ENCODE data around the gene GLTPD2.
"Not testable (repeated sequence)": the region's sequence is repeated elsewhere in the genome, so short reads cannot be mapped to it uniquely, and the experiment has no call there.

GLTPD2 gene

DNA sequence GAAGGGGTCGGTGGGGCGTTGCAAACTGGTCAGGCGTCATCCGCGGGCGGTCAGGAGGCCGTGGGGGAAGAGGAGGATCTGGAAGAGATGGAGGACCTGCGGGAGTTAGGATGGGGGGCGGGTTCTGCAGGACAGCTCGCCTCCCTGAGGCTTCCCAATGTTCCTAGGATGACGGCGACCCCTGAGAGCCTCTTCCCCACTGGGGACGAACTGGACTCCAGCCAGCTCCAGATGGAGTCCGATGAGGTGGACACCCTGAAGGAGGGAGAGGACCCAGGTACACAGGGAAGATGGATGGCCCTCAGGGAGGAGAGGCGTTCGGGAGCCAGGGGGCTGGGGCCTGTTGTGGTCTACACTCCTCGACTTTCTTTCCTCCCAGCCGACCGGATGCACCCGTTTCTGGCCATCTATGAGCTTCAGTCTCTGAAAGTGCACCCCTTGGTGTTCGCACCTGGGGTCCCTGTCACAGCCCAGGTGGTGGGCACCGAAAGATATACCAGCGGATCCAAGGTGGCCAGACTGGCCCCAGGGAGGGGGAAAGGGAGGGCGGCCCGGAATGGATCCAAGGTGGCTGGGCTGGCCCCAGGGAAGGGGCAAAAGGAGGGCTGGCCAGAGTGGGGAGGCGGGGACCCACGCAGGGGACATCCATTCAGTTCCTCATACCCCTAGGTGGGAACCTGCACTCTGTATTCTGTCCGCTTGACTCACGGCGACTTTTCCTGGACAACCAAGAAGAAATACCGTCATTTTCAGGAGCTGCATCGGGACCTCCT, 19.0 kb downstream of the GLTPD2 start:
- DNase-seq (ENCODE audit: low read depth in 1 of 2, low spot score in 1 of 2) = no peak

DNA sequence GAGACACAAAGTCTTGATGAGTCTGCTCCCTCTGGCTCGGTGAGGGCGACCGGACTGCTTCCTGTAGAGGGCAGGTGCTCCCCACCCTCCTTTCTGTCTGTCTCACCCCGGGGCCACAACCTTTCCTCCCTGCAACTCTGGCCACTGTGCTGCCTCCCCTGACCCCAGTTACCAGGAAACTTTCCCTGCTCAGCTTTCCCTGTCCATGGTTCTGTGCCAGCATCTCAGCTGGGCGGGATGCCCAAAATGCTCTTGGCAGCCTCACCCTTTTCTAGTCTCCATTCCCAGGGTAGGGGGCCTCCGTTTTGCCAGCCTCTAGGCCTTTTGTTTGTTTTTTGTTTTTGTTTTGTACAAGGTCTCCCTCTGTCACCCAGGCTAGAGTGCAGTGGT, 19.6 kb downstream of the GLTPD2 start:
- no peak for DNase-seq (ENCODE audit: low read depth in 1 of 2, low spot score in 1 of 2)

DNA sequence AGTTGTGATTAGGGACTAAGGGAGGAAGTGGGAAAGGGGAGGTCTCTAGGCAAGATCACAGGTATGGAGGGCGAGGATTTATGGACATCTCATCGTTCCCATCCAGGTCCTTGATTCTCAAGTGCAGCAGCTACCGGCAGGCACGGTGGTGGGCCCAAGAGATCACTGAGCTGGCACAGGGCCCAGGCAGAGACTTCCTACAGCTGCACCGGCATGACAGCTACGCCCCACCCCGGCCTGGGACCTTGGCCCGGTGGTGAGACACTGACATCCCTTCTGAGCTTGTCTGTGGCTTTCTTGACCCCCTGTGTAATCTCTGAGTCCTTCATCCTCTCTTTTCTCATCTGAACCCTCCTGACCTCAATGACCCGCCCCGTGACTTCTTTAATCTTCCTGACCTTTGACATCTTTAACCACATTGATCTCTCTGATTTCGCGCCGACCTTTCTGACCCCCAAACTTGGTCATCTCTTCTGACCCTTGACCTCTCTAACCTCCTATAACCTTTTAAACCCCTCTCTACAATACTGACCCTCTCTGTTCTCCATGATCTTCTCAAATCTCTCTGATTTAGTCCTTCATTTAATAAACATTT, 22.0 kb downstream of the GLTPD2 start:
- DNase-seq (ENCODE audit: low read depth in 1 of 2, low spot score in 1 of 2) = no peak

DNA sequence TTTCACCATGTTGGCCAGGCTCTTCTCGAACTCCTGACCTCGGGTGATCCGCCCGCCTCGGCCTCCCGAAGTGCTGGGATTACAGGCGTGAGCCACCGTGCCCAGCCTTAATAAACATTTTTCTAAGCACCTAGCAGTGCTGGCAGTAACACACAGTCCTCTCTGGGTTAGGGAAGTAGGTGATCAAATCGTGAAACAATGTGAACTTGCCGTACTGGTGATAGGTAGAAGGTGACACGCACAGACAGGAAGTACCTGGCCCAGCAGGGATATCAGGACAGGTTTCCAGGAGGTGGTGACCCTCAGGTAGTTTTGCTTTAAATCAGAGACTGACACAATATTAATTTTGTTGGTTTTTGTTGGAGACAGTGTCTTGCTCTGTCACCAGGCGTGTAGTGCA, 22.7 kb downstream of the GLTPD2 start:
- no peak for DNase-seq (ENCODE audit: low read depth in 1 of 2, low spot score in 1 of 2)

DNA sequence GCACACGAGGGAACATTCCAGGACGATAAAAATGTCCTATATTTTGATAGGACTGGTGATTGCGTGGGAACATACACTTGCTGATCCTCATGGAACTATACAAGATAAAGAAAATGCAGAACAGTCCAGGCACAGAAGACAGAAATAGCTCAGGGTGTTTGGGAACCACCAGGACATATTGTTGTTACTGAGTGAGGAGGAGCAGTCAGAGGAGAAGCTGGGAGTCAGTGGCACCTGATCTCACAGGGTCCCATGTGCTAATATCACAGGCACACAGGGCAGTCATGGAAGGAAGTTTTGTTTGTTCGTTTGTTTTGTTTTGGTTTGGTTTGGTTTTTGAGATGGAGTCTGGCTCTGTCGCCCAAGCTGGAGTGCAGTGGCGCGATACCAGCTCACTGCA, 23.9 kb downstream of the GLTPD2 start:
- no peak for DNase-seq (ENCODE audit: low read depth in 1 of 2, low spot score in 1 of 2)

DNA sequence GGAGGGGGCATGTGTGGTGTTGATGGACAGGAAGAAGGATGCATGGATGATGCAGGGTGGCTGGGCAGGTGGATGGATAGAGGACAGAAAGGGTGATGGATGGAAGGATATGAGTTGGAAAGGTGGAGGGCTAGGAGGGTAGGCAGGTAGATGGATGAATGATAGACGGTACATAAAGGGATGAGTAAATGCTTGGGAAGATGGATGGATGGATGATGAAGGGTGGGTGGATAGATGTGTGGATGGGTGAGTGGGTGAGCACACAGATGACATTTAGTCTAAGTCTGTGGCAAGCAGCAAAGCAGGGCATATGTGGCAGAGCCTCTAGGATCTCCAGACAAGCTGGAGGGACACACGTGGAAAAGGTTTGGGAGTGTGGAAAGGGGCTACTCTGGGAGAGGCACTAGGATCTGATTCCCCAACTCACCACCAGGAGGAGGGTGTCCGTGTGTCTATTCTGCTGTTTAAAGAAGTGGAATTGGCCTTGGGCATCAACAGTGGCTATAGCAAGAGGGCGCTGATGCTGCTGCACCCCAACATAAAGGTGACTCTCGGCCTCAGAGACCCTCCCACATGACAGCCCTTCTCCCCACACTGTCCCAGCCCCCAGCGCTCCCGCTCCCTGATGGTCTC, 26.4 kb downstream of the GLTPD2 start:
- no peak for DNase-seq (ENCODE audit: low read depth in 1 of 2, low spot score in 1 of 2)

DNA sequence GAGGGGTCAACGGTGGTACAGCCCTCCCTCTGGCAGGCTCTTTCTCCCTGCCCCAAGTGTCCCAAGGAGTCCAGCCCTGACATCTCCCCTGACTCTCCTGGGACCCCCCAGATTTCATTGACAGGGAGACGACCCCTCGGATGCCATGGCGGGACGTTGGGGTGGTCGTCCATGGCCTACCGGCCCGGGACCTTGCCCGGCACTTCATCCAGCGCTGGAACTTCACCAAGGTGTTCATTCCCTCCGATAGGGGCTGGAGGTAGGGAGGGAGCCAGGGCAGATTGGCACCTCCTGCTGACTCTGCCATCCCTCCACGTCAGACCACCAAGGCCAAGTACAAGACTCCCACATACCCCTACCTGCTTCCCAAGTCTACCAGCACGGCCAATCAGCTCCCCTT, 28.1 kb downstream of the GLTPD2 start:
- DNase-seq (ENCODE audit: low read depth in 1 of 2, low spot score in 1 of 2) = no peak

DNA sequence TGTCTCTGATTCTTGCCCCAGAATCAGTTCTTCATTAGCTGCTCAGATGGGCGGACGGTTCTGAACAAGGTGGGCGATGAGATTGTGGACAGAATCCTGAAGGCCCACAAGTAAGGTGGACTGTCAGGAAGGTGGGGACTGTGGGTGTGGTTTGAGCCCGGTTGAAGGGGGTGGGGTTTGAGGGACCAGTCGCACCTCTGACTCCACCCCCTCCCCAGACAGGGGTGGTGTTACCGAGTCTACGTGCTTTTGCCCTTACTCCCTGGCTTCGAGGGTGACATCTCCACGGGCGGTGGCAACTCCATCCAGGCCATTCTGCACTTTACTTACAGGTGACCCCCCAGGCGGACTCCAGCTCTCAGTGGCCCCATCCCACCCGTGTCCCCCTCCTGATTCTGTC, 29.5 kb downstream of the GLTPD2 start:
- DNase-seq (ENCODE audit: low read depth in 1 of 2, low spot score in 1 of 2) = no peak

DNA sequence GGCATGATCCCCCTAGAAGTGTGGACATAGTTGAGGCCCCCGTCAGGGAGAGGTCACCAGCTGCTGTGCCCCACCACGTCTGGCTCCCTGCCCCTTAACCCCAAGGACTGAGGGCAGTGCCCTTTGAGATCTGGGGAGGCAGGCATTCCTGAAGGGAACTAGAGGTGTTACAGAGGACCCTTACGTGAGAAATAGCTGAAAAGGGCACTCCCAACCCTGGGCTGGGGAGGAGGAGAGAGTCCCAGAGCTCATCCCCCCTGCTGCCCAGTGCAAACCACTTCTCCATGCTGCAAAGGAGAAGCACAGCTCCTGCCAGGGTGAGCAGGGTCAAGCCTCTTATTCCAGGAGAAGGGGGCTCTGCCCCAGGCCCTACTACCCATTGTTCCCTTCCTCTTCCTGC, 34.1 kb downstream of the GLTPD2 start:
- no peak for DNase-seq (ENCODE audit: low read depth in 1 of 2, low spot score in 1 of 2)

DNA sequence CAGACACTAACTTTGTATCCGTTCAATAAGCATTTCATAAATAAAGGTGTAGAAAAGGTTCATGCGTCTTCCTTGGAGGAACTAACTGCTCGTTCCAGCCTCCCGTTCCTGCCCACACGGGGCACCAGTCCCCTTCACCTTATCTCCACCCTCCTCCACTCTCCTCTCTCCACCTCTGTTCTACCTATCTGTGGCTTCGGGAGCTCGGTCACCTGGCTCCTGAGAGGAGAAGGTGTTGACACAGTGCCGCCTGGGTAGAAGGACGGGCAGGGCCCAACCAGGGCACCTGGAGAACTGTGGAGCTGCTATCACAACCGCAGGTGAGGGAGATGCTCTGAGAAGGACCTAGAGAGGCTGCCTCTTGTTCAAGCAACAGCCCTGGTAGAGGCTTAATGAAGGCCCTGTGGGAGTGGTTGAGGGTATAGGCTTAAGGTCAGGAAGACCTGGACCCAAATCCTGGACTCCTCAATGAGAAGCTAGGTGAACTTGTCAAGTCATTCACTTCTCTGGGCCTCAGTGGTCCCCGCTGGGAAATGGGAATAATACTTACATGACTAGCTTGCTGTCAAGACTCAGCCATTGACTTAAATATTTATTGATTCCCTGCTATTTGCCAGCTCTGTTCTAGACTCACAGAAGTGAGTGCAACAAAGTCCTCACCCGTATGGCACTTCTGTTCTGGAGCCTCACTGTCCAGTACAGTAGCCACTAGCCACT, 34.8 kb downstream of the GLTPD2 start:
- no peak for DNase-seq (ENCODE audit: low read depth in 1 of 2, low spot score in 1 of 2)

DNA sequence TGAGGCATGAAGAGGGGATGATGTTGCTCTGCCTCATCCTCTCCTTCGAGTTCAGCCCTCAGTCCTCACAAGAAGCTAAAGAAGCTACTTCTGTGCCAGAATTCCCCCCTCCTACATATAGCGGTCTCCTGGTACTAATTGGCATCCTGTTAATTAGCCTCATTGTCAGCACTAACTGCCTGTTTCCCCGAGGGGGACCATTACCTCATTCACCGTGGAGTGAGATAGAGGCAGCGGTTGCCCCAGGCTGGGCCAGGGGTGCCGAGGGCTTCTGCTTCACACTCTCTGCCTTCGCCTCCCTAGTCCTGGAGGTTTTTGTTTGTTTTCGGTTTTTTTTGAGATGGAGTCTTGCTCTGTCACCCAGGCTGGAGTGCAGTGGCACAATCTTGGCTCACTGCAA, 38.6 kb downstream of the GLTPD2 start:
- no peak for DNase-seq (ENCODE audit: low read depth in 1 of 2, low spot score in 1 of 2)

DNA sequence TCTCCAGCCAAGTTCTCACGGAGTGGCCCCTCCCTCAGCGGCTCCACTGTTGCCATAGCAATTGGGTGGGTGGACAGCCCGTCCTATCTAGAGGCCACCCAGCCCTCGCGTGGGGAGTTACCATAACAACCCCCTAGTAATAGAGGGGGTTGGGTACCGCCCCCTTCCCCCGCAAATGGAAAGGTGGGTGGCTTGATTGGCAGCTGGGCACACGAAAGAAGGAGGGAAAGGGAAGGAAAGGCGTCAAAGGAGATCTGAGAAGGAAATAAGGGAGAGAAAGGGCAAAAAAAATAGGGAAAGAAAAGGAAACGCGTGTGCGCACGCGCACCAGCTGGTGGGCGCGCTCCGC, 44.0 kb downstream of the GLTPD2 start:
- DNase-seq (ENCODE audit: low read depth in 1 of 2, low spot score in 1 of 2) = not testable (repeated sequence)

DNA sequence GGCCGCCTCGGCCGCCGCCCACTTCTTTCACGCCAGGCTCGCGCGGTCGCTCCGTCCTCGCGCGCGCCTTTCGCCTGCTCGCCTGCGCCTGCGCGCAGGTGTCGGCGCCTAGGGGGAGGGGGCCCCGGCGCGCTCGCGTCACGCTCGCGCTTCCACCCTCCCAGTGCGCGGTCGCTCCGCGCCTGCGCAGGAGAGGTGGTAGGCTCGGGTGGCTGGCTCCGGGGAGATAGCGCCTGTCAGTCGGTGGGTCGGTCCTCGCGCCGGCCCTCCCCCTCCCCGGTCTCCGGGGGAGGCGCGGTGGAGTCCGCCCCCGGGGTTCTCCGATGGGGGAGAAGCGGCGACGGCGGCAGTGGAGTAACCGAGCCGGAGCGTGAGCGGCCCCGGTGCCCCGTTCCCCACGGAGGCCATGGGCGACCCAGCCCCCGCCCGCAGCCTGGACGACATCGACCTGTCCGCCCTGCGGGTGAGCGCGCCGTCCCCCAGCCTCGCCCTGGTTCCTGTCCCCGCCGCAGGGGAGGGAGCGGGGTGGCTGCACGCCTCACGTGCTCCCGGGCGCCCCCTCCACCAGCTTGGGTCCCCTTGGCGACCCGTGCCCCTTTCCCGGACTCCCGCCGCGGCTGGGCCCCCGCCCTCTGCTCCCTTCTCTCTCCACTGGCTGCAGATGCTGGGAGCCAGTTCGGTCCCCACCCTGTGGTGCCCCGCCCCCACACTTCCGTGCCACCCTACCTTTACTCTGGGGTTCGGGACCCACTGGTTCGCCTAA, 44.6 kb downstream of the GLTPD2 start, which contains the start of gene MINK1:
MINK1 (plus strand) TSS at position 163 of the 763 bp plus-strand sequence; CDS start at position 407, 244 bp downstream.
- DNase-seq (ENCODE audit: low read depth in 1 of 2, low spot score in 1 of 2) = peak; percentile 68 to 88

DNA sequence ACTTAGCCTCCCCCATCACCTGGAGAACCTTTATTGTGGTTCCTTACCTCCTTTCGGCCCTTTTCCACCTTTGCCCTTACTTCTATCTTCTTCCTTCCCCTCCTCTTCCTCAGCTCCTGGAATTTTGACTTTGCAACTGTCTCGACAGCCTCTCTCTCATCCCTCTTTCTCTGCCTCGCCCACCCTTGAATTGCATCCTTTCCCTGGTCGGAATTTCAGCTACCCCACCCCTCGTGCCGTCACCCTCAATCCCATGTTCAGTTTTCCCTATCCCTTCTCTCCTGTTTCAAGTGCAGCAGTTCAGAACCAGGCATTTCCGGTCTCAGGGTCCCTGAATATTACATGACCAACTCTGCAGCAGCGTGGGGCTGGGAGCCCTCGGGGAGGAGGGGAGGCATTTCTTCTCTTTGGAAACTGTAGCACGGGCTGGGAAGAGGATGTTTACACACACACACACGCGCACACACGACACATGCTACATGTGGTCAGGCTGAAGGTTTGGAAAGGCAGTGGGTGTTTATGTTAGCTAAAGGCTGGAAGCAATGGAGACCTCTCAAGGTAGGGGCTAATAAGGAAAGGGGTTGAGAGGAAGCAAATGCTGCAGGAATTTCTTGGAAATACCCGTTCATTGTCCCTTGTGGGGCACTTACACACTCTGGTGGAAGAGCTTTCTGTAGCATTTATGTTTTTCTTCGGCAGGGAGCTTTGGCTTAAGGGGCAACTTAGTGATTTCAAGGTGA, 45.3 kb downstream of the GLTPD2 start:
- no peak for DNase-seq (ENCODE audit: low read depth in 1 of 2, low spot score in 1 of 2)

DNA sequence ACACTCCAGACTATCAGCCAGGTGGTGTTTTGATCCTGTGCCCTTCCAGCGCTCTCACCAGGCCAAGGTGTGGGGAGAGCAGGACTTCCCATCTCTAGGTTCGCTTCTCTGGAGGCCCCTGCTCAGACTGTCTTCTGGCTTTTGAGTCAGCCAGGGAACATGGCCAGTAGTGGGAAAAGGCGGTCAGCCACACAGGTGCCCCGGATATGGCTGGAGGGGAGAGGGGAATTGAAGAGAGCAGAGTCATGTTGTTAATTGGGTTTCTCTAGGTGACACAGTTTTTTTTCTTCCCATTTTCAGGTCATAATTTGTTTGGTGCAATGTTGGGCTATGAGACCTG, 45.9 kb downstream of the GLTPD2 start:
- DNase-seq (ENCODE audit: low read depth in 1 of 2, low spot score in 1 of 2) = no peak

DNA sequence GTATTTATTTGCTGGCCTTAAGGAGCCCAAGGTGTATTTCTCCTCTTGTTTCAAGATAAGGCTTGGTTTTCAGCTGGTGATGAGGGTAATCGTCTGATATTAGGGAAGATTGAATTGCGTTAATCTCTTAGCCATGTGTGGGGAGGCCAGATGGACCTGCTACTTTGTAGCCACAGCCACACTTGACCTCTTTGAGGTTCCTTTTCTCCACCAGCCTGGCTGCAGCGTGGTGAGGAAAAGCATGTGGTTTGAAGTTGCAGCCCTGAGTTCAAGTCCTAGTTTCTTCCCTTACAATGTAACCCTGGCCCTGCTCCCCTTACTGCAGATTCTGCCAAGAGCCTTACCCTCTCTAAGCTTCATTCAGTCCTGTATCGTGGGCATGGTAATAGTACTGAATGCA, 47.5 kb downstream of the GLTPD2 start:
- DNase-seq (ENCODE audit: low read depth in 1 of 2, low spot score in 1 of 2) = no peak

DNA sequence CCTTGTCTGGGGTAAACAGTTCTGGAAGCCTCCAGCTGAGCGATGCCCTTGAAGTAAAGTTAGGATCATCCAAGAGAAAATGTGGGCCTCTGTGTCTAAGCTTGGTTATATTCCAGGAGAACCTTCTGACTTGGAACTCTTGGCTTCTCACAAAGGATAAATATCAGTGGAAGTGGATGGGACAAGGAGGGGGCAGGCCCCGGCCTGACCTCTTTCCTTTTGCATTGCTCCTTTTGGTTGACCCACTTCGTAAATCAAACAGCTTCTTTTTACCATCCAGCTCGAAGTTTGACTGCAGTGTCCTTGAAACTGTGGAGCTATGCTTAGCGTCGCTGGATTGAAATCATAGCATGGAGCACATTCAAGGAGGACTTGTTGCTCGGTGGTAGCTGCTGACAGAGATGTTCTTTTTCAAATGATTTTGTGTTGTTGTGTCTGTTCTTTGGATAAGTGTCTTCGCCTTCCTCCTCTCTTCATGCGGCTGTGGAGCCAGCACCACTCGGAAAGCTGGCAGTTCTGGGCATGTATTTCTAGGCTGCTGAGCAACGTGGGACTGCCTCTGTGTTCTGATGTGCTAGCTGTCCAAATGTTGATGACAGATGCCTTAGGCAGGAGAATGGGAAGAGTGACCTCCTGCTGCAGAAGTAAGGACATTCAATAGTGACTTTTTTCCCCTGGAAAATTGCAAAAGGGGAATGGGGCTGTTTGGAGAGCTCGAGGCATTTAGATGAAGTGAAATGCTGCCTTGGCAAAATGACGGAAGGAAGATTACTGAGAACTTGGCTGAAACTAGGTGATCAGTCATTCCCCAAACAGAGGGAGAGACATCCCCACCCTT, 48.9 kb downstream of the GLTPD2 start:
- DNase-seq (ENCODE audit: low read depth in 1 of 2, low spot score in 1 of 2) = no peak

DNA sequence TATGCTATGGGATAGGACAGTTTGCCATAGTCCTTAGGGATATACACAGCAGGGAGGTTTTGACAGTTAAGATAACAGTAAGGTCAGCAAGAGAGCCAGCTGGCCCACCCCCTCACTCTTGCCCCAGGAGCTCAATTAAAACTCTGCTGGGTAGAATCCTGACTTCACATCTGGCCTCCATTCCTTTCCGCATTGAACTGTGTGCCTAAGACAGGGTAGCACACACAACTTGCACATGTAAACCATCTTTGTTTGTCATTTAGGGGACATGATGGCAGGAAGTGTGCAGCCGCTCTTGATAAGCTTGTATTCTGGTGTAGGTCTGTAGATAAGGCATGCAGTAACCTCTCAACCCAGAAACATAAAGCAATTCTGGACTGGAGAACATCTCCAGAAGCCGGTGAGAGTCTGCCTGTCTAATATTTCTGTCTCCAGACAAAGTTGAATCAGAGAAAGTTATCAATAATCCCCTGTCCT, 49.6 kb downstream of the GLTPD2 start:
- no peak for DNase-seq (ENCODE audit: low read depth in 1 of 2, low spot score in 1 of 2)

DNA sequence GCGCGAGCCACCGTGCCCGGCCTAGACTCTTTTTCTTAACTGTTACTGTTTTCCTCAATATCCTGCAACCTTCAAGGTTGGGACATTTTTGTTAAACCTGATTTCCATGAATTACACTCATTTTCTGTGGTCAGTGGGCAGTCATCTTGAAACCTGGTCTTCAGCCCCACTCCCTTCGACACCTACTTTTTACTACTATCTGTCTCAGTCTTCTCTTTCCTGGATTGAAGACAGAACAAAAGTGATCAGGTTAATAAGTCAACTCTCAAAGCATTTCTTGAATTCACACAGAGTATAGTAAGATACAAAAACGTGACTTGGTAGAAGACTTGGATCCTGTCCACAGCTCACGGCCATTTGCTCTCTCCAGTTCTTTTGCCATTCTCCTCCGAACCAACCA, 50.5 kb downstream of the GLTPD2 start:
- DNase-seq (ENCODE audit: low read depth in 1 of 2, low spot score in 1 of 2) = no peak
